Fibroblast of pulmonary artery (primary cell): ENCODE data around the gene ERBB2.

Source experiments
- DNase-seq: peaks from one replicate; pipeline ENCODE4 v3.0.0-alpha.2; 2010; ENCODE audit warnings: low read depth
- H3K4me3 ChIP-seq: replicated peaks from 2 replicates; pipeline ENCODE4 v1.5.1; 2011; ENCODE audit warnings: low read depth, mild to moderate bottlenecking, control low read depth, low read length, moderate library complexity
- TF ChIP-seq, protein P1 (sequence below): IDR thresholded peaks from 2 replicates; pipeline ENCODE4 v1.5.1; 2011; ENCODE audit warnings: mild to moderate bottlenecking, control low read depth, low read length, inconsistent platforms; ENCODE audit errors: missing control alignments

Gene ERBB2

DNA sequence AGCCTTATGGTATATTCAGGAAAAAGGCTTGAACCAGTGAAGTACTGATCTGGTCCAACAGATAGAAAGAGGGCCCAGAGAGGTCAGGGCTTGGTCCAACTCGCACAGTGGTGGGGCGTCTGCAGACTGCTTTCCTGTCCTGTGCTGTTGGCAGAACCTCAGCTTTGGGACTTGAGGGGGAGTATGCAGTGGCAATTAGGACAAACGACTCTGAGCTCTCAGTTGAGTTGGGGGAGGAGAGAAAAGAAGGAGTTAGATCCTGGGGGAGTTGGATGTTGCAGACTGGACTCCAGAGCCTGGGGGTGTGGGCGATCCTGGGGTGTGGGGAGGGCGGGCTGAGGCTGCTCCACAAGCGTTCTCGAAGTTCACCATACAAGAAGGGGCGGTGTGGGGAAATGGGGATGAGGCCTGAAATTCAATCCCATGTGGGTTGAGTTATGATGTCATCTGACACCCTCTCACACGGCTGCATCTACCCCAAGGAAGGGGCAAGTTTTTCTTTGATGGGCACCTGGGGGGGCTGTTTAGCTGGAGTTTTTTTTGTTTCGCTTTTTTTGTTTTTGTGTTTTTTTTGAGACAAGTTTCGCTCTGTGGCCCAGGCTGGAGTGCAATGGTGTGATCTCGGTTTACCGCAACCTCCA is 52.5 kb downstream of the ERBB2 start:
- H3K4me3 ChIP-seq: no peak overlapping the region
- DNase-seq: no peak

DNA sequence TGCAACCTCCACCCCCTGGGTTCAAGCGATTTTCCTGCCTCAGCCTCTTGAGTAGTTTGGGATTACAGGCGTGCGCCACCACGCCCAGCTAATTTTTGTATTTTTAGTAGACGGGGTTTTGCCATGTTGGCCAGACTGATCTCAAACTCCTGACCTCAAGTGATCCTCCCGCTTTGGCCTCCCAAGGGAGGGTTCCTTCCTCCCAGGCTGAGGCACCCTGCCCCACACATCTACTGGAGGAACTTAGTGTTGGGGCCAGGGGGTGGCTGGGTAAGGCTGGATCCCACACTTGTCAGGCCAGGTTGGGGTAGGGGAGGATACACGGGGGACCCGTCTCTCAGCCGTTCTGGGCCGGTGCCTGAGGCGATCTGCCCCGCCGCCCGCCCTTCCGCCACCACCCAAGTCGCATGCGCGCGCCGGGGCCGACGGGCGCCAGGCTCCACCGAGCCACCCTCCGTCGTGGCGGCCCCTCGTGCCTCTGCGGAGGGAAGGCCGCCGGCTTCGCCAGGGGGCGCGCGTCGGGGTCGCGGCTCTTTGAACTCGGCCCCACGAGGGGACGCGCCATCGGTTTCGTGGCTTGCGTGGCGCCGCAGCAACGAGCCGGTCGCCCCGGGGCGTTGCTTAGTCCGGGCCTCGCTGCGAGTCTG is 53.8 kb downstream of the ERBB2 start:
- DNase-seq: no peak
- peak overlapping the region; percentile 60 for H3K4me3 ChIP-seq
- TF ChIP-seq, protein P1, sequence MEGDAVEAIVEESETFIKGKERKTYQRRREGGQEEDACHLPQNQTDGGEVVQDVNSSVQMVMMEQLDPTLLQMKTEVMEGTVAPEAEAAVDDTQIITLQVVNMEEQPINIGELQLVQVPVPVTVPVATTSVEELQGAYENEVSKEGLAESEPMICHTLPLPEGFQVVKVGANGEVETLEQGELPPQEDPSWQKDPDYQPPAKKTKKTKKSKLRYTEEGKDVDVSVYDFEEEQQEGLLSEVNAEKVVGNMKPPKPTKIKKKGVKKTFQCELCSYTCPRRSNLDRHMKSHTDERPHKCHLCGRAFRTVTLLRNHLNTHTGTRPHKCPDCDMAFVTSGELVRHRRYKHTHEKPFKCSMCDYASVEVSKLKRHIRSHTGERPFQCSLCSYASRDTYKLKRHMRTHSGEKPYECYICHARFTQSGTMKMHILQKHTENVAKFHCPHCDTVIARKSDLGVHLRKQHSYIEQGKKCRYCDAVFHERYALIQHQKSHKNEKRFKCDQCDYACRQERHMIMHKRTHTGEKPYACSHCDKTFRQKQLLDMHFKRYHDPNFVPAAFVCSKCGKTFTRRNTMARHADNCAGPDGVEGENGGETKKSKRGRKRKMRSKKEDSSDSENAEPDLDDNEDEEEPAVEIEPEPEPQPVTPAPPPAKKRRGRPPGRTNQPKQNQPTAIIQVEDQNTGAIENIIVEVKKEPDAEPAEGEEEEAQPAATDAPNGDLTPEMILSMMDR: no peak

More for the DNA sequence above, 52.5 kb downstream of the ERBB2 start:
- TF ChIP-seq, protein P1: no peak

DNA sequence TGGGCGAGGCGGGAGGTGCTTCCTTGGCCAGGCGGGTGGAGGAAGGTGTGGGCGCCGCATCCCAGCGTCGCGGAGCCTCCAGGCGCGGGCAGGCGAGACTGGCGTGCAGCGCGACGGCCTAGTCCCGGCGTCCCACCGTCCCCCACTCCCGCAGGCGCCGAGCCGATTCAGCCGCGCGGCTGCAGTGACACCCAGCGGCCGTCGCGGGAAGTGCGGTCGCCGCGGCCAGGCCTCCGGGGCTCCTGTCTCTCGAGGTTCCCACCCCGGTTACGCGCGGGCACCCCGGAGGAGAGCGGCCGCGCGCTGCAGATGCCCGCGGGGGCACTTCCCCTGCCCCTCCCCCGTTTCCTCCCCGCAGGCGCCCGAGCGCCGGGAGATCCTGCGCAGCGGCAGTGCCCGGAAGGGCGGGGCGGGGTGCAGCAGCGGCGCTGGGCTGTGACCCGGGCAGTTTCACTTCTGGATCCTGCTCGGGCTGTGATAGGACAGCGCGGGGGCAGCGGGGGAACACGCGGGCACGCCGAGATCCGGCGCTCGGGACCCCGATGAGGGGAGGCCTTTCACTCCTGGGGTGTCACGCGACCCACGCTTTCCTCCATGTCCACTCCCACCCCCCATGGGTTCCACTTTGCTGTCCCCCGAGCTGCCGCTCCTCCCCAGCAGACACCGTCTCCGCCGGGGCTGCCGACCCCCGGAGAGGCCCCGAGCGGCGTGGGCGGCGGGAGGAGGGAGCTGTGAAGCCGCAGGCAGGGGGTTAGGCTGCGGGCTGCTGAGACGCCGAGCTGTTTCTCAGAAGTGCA is 54.5 kb downstream of the ERBB2 start:
- DNase-seq: peak; percentile 85
- TF ChIP-seq, protein P1: peak; percentile 44

DNA sequence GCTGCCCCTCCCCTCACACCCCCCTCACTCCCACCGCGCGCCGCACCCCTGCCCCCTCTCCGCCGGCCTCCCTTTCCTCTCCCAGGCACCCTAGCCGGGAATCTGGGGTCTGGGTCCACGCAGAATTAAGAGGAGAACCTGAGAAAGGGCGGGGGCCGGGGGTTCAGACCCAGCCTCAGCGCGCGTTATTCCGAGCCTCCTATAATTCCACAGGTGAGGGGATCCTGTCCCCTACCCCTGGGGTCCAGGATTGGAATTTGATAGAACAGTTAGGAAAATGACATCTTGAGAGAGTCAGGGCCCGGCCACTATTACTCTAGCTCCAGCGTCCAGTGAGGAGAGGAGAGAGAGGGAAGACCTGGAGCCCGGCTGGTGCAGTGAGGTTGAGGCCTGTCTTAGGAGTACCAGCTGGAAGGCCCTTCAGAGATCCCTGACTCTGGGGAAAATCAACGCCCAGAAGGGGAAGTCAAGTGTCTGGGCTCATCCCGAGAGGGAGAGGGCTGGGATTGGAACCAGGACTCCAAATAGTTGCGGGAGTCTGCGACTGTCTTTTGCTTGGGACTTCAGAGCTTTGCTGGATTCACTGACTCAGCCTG is 55.2 kb downstream of the ERBB2 start:
- DNase-seq: no peak
- TF ChIP-seq, protein P1: no peak
- H3K4me3 ChIP-seq: peak overlapping the region; percentile 60

More for the DNA sequence above, 54.5 kb downstream of the ERBB2 start:
- H3K4me3 ChIP-seq: peak overlapping the region; percentile 60

DNA sequence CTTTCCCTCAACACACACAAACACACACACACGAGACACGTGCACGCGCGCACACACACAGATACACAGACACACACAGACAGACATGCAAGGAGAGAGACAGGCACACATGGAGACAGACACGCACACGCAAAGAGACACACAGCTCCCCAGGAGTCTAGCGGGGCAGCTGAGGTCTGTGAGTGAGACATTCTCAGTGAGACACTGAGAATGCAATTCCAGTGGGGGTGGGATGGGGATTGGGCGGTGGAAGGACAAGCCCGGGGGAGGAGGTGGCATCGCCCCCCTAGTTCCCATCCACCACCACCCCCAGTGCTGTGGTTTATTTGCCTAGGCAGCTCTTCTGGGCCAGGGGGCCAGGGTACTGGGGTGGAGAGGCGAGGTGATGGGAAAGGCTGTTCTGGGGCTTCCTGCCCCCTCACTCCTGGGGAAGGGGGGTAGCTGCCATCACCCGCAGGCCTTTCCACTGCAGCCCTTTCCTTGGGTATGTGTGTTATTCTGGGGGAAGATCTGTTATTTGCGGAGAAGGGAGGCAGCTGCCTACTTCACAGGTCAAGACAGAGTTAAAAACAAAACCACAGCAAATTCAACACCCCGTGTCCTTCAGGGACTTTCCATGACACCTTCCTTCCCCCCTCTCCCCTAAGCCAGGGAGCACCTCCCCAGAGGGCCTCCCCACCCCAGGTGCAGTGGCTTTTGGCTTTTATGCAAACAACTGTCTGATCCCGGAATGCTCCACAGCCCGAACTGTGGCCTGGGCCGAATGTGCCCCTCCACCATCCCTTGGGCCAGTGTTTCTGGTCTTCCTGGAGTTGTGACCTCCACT is 55.9 kb downstream of the ERBB2 start:
- no peak overlapping the region for H3K4me3 ChIP-seq
- no peak for DNase-seq
- TF ChIP-seq, protein P1: no peak
